H9 (cell line): ENCODE results near the gene ST3GAL5. TPM values are rescaled to one million over a fixed set of nuclear protein-coding genes. Genes with fewer than 3 reads are reported as not detected.

Experiments
- DNase-seq: peaks from one replicate; pipeline ENCODE4 v3.0.0-alpha.2; 2017
- H2AFZ ChIP-seq: one replicate; pipeline ENCODE4 v1.6.1; 2013; ENCODE audit warnings: mild to moderate bottlenecking, low read length, control low read depth, moderate library complexity
- H2AK5ac ChIP-seq: 2 replicates; pipeline ENCODE4 v1.6.1; 2013; ENCODE audit warnings: low read length, control low read depth, mixed read lengths; ENCODE audit not compliant: insufficient read length
- H2BK120ac ChIP-seq: one replicate; pipeline ENCODE4 v1.6.1; 2013; ENCODE audit warnings: low read depth, mild to moderate bottlenecking, low read length, control low read depth, inconsistent platforms; ENCODE audit not compliant: poor library complexity, severe bottlenecking
- H2BK12ac ChIP-seq: 2 replicates; pipeline ENCODE4 v1.6.1; 2013; ENCODE audit warnings: low read length, control low read depth, mixed read lengths, low read depth; ENCODE audit not compliant: insufficient read length
- H2BK15ac ChIP-seq: 2 replicates; pipeline ENCODE4 v1.6.1; 2013; ENCODE audit warnings: low read depth, low read length, control low read depth
- H2BK20ac ChIP-seq: one replicate; pipeline ENCODE4 v1.6.1; 2013; ENCODE audit warnings: low read depth, mild to moderate bottlenecking, low read length, control low read depth, inconsistent platforms; ENCODE audit not compliant: poor library complexity, severe bottlenecking
- H2BK5ac ChIP-seq: 2 replicates; pipeline ENCODE4 v1.6.1; 2013; ENCODE audit warnings: low read length, control low read depth, mixed read lengths; ENCODE audit not compliant: insufficient read length
- H3K14ac ChIP-seq: 2 replicates; pipeline ENCODE4 v1.6.1; 2013; ENCODE audit warnings: low read length, control low read depth; ENCODE audit not compliant: insufficient read depth
- H3K18ac ChIP-seq: 2 replicates; pipeline ENCODE4 v1.6.1; 2013; ENCODE audit warnings: low read depth, mild to moderate bottlenecking, mixed read lengths, low read length, control low read depth; ENCODE audit not compliant: insufficient read length
- H3K23ac ChIP-seq: 2 replicates; pipeline ENCODE4 v1.6.1; 2013; ENCODE audit warnings: low read length, control low read depth, mixed read lengths, low read depth; ENCODE audit not compliant: insufficient read length
- H3K23me2 ChIP-seq: 2 replicates; pipeline ENCODE4 v1.6.1; 2013; ENCODE audit warnings: low read depth, mild to moderate bottlenecking, mixed read lengths, low read length, control low read depth; ENCODE audit not compliant: insufficient read length, poor library complexity, severe bottlenecking
- H3K27ac ChIP-seq: 2 replicates; pipeline ENCODE4 v1.5.1; 2013; ENCODE audit warnings: low read length, control low read depth, mixed read lengths, low read depth; ENCODE audit not compliant: insufficient read length
- H3K27me3 ChIP-seq: 2 replicates; pipeline ENCODE4 v1.6.1; 2013; ENCODE audit warnings: low read length, control low read depth, inconsistent platforms; ENCODE audit not compliant: insufficient read depth
- H3K4ac ChIP-seq: 2 replicates; pipeline ENCODE4 v1.6.1; 2013; ENCODE audit warnings: low read depth, mild to moderate bottlenecking, control low read depth, inconsistent platforms, low read length, moderate library complexity
- H3K4me1 ChIP-seq: 2 replicates; pipeline ENCODE4 v1.6.1; 2013; ENCODE audit warnings: low read length, control low read depth, inconsistent platforms; ENCODE audit not compliant: insufficient read depth
- H3K4me2 ChIP-seq: 2 replicates; pipeline ENCODE4 v1.6.1; 2013; ENCODE audit warnings: low read length, control low read depth, mixed read lengths; ENCODE audit not compliant: insufficient read length, insufficient read depth
- H3K56ac ChIP-seq: 2 replicates; pipeline ENCODE4 v1.6.1; 2013; ENCODE audit warnings: low read depth, mild to moderate bottlenecking, mixed read lengths, low read length, control low read depth; ENCODE audit not compliant: insufficient read length
- H3K79me1 ChIP-seq: 2 replicates; pipeline ENCODE4 v1.6.1; 2013; ENCODE audit warnings: low read depth, mild to moderate bottlenecking, moderate library complexity, low read length, control low read depth, inconsistent platforms; ENCODE audit not compliant: insufficient read depth, poor library complexity, severe bottlenecking
- H3K79me2 ChIP-seq: 2 replicates; pipeline ENCODE4 v1.6.1; 2013; ENCODE audit warnings: low read length, control low read depth, inconsistent platforms; ENCODE audit not compliant: insufficient read depth
- H3K9ac ChIP-seq: 2 replicates; pipeline ENCODE4 v1.6.1; 2013; ENCODE audit warnings: low read length, control low read depth, mixed read lengths; ENCODE audit not compliant: insufficient read length; ENCODE audit errors: extremely low read depth
- H3K9me3 ChIP-seq: one replicate; pipeline ENCODE4 v1.6.1; 2013; ENCODE audit warnings: low read depth, low read length, inconsistent platforms; ENCODE audit not compliant: control insufficient read depth
- H3T11ph ChIP-seq: one replicate; pipeline ENCODE4 v1.6.1; 2013; ENCODE audit warnings: mild to moderate bottlenecking, low read length, control low read depth, inconsistent platforms
- H4K20me1 ChIP-seq: one replicate; pipeline ENCODE4 v1.6.1; 2013; ENCODE audit not compliant: control insufficient read depth, insufficient read length, insufficient read depth
- H4K5ac ChIP-seq: 2 replicates; pipeline ENCODE4 v1.6.1; 2013; ENCODE audit warnings: low read depth, mild to moderate bottlenecking, mixed read lengths, low read length, control low read depth; ENCODE audit not compliant: insufficient read length
- H4K8ac ChIP-seq: replicated peaks from 2 replicates; pipeline ENCODE4 v1.6.1; 2013; ENCODE audit warnings: low read length, control low read depth, mixed read lengths, low read depth; ENCODE audit not compliant: insufficient read length
- H4K91ac ChIP-seq: 2 replicates; pipeline ENCODE4 v1.6.1; 2013; ENCODE audit warnings: low read depth, mild to moderate bottlenecking, moderate library complexity, mixed read lengths, low read length, control low read depth; ENCODE audit not compliant: insufficient read length
- H3K27ac Mint-ChIP-seq, 3 experiments: 2 replicates in 2 of 3; 3 replicates in 1 of 3; pipeline ENCODE4 v1.8.0; 2020 to 2021; ENCODE audit warnings: mixed read lengths in 3 of 3, mild to moderate bottlenecking in 1 of 3, moderate library complexity in 1 of 3
- H3K27me3 Mint-ChIP-seq: 2 replicates; pipeline ENCODE4 v1.8.0; 2021; ENCODE audit warnings: low read depth, mild to moderate bottlenecking, moderate library complexity, mixed read lengths
- H3K36me3 Mint-ChIP-seq, 3 experiments: 2 replicates in 2 of 3; 3 replicates in 1 of 3; pipeline ENCODE4 v1.8.0; 2020 to 2021; ENCODE audit warnings: low read depth in 3 of 3, mixed read lengths in 3 of 3; ENCODE audit not compliant: insufficient read depth in 1 of 3
- H3K4me1 Mint-ChIP-seq, 2 experiments: 2 replicates each; pipeline ENCODE4 v1.8.0; 2020; ENCODE audit warnings: mixed read lengths in 2 of 2
- H3K4me3 Mint-ChIP-seq, 2 experiments: 2 replicates in 1 of 2; 3 replicates in 1 of 2; pipeline ENCODE4 v1.8.0; 2020 to 2021; ENCODE audit warnings: mild to moderate bottlenecking in 2 of 2, mixed read lengths in 2 of 2, moderate library complexity in 1 of 2
- H3K9me3 Mint-ChIP-seq, 2 experiments: 2 replicates in 1 of 2; 3 replicates in 1 of 2; pipeline ENCODE4 v1.8.0; 2020; ENCODE audit warnings: mild to moderate bottlenecking in 2 of 2, mixed read lengths in 2 of 2, moderate library complexity in 1 of 2
- WGBS: extraction: QIAGEN DNeasy Blood & Tissue Kit; methylation state at CpG from one replicate; pipeline ENCODE4 v1.1.7; 2013; ENCODE audit warnings: missing lambda C conversion rate, low lambda C conversion rate, mixed read lengths; ENCODE audit not compliant: insufficient read length; ENCODE audit errors: extremely low coverage; 5-methylcytosine and 5-hydroxymethylcytosine counted together
- total RNA-seq: library from RNA; stranded (reverse); gene quantifications from 2 replicates; pipeline ENCODE4 v1.2.1, GENCODE V29; 2021
- TF ChIP-seq, protein P1 (sequence below): fragments of 200-600 bp; sonication (generic); conservative IDR thresholded peaks from 3 replicates; pipeline ENCODE4 v1.8.0; 2021; ENCODE audit warnings: antibody characterized with exemption, mild to moderate bottlenecking

The ST3GAL5 gene
- total RNA-seq, 1 experiment from 2014 or later = 3.3 TPM

DNA sequence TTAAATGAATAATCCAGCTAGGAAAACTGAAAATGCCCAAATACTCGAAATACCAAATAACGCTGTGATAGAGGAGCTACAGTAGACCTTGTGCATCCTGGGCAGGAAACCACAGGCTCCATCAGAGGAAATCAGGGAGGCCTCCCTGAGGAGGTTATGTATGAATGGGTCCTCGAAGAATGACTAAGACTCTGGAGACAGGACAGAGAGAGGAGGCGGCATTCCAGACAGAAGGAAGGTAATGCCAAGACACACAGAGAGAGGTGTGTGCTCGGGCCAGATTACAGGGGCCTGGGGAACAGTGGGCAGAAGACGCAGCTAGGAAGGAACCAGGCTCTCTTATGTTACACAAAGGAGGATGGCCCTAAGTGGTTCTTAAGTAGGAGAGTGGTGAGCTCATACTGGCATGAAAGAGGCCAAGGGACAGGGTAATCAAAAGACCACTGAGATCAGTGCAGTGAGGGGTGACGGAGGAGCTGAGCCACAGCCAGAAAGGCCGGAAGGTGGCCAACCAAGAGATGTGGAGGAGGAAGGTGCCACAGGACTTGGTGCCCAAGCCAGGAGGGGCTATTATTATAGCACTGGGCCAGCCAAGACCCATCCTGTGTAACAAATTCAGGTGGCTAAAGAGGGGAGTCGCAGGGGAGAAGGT is 9.9 kb downstream of the ST3GAL5 start:
- Mint-ChIP-seq H3K36me3 (peaks cover 17 to 25% (median 24%) of the 10 kb centered on the region in 3 experiments), H3K4me3 (no peak overlapping the region), H3K9me3 (peaks cover 23 to 25% of the 10 kb centered on the region in 2 experiments), H3K27me3 (peaks cover 4% of the 10 kb centered on the region), H3K4me1 (peaks cover 22 to 25% of the 10 kb centered on the region in 2 experiments), H3K27ac (peak overlapping the region in 1 of 3 experiments; percentile 78; a peak in 2 of 7 replicates)
- H3K27me3 ChIP-seq = no peaks in the 10 kb centered on the region
- TF ChIP-seq, protein P1, sequence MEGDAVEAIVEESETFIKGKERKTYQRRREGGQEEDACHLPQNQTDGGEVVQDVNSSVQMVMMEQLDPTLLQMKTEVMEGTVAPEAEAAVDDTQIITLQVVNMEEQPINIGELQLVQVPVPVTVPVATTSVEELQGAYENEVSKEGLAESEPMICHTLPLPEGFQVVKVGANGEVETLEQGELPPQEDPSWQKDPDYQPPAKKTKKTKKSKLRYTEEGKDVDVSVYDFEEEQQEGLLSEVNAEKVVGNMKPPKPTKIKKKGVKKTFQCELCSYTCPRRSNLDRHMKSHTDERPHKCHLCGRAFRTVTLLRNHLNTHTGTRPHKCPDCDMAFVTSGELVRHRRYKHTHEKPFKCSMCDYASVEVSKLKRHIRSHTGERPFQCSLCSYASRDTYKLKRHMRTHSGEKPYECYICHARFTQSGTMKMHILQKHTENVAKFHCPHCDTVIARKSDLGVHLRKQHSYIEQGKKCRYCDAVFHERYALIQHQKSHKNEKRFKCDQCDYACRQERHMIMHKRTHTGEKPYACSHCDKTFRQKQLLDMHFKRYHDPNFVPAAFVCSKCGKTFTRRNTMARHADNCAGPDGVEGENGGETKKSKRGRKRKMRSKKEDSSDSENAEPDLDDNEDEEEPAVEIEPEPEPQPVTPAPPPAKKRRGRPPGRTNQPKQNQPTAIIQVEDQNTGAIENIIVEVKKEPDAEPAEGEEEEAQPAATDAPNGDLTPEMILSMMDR = no peak
- no peak overlapping the region for H2BK120ac ChIP-seq
- H3K18ac ChIP-seq = no peak overlapping the region
- no peak overlapping the region for H3K27ac ChIP-seq
- H3K56ac ChIP-seq = no peak overlapping the region
- no CpG with 5 or more reads among the region's 9 CpGs for WGBS
- no peak overlapping the region for H2AFZ ChIP-seq
- no peak overlapping the region for H3T11ph ChIP-seq
- H4K91ac ChIP-seq = no peak overlapping the region
- no peaks in the 10 kb centered on the region for H3K9me3 ChIP-seq
- no peak overlapping the region for H2BK20ac ChIP-seq
- no peak overlapping the region for H2AK5ac ChIP-seq
- H3K4me2 ChIP-seq = no peak overlapping the region
- H3K4me1 ChIP-seq = no peaks in the 10 kb centered on the region
- H3K9ac ChIP-seq = no peak overlapping the region
- H3K14ac ChIP-seq = no peak overlapping the region
- H3K79me1 ChIP-seq = no peaks in the 10 kb centered on the region
- H3K79me2 ChIP-seq = no peaks in the 10 kb centered on the region
- H3K23ac ChIP-seq = no peak overlapping the region
- H2BK15ac ChIP-seq = no peak overlapping the region
- H2BK12ac ChIP-seq = no peak overlapping the region
- no peak overlapping the region for H2BK5ac ChIP-seq
- no peaks in the 10 kb centered on the region for H3K23me2 ChIP-seq
- no peak for DNase-seq
- no peak overlapping the region for H3K4ac ChIP-seq
- no peak overlapping the region for H4K8ac ChIP-seq
- no peak overlapping the region for H4K5ac ChIP-seq
- no peaks in the 10 kb centered on the region for H4K20me1 ChIP-seq
